HG03139 (cell line): ENCODE measurements around the gene KATNIP.

Source experiments
- ATAC-seq: cut with Tn5 transposase; IDR thresholded peaks from one replicate; pipeline ENCODE4 v1.9.1; 2021; ENCODE audit not compliant: unreplicated experiment

The KATNIP gene

DNA sequence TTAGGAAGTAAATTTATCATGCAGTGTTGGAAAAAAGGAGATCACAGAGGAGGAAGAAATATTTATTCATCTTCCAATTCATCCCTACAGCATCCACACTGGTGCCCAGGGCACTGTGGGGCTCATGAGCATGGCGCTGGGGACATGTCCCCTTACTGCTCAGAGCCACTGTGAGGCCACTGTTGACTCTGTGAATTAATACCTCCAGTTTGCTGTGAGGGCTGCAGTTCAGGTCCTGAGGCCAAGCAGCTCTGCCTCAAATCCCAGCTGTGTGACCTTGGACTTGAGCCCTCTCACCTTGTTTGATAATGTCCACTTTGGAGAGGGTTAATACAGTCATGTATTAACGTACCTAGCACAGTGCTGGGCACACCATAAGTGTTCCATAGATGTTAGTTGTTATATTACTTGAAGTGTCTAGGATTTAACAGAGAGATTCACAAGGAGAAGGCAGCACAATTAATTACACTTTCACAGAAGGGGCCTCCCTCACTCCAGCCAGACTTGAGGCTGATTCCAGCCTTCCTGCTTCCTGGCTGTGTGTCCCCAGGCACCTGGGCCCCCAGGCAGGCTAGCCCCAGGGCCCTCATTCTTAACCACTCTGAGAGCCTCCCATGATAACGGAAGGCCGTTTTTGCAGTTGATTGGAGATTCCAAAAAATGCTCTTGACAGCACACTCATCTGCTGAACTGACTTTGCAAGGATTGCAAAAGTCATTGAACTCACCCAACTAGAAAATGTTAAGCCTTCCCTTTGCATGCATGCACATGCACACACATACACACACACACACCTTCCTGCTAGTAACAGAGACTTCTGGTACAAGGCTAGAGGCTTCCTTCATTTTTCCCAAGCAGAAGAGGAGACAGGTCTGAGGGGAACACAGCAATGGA, 29.4 kb downstream of the KATNIP start:
- no peak for ATAC-seq

DNA sequence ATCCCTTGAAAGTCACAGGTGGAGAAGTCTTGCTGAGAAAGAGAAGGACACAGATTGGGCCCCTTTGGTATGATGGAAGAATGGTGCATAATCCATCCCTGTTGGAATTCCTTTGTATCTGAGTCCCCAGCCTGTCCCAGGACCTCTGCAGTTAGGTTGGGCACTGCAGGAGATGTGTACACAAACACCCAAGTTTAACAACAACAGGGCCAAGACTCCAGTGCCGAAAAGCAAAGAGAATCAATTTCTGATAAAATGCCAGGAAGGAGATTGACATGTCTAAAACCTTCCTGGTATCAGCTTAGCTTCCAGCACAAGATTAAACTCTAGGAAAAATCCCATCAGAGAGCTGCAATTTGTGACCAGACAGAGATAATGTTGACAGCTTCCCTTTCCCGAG, 32.9 kb downstream of the KATNIP start:
- ATAC-seq = no peak

DNA sequence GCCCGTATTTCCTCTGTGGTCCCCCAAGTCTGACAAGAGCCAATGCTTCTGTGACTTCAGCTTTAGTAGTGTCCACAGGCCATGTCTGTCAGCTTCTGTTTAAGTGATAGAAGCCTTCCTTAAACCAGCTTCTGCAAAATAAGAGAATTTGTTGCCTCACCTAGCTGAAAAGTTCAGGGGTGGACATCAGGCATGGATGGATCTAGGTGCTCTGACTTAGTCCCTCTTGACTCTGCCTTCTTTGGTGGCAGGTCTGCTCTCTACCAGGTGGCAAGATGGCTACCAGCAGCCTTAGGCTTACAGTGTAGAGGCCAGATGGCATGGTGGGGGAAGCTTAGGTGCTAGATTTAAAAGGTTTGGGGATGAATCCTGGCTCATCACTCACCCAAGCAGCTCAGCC, 33.7 kb downstream of the KATNIP start:
- ATAC-seq = no peak

DNA sequence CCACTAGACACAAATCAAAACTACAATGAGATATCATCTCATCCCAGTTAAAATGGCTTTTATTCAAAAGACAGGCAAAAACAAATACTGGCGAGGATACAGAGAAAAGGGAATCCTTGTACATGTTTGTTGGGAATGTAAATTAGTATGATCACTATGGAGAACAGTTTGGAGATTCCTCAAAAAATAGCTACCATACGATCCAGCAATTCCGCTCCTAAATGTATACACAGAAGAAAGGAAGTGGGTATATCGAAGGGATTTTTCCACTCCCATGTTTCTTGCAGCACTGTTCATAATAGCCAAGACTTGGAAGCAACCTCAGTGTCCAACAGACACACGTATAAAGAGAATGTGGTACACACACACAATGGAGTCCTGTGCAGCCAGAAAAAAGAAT, 35.3 kb downstream of the KATNIP start:
- no peak for ATAC-seq

DNA sequence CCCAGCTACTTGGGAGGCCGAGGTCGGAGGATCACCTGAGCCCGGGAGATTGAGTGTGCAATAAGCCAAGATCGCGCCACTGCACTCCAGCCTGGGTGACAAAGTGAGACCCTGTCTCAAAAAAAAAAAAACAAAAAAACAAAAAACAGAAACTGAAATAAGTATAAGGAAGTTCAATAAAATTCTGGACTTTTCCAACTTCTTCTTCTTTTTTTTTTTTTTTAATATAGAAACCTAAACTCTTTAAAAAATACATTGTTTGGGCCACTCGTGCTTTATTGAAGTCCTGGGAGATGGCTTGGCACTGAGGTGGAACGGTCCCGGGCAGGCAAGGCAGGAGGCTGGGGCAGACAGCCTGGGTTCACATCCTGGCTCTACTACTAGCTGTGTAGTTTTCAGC, 36.8 kb downstream of the KATNIP start:
- ATAC-seq = no peak

DNA sequence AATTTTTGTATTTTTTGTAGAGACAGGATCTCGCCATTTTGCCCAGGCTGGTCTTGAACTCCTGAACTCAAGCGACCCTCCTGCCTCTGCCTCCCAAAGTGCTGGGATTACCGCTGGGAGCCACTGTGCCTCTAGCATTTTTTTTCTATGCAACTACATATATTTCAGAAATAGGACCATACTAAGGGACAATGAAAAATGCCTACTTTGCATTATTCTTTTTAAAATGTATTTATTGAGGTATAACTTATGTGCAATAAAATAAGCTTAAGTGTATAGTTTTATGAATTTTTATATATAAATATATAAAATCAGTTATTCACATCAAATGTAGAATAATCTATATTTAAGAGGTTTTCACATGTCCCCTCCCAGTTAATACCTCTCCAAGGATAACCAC, 38.1 kb downstream of the KATNIP start:
- ATAC-seq = no peak

DNA sequence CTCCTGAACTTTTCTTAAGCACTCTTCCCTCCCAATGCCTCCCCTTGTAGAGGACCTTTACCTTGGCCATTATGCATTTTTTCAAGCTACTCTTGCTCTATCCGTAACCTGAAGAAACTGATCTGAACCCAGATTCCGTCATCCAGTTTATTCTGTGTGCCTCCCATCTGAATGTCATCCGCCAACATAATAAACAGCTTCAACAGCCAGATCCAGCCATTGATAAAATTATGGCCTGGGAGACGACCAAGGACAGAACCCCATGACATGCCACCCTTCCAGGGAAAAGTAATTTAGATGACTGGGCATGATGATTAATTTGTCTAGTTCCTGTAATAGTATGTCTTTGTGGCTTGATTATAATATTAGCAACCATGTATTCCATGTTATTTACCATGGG, 41.9 kb downstream of the KATNIP start:
- ATAC-seq = no peak

DNA sequence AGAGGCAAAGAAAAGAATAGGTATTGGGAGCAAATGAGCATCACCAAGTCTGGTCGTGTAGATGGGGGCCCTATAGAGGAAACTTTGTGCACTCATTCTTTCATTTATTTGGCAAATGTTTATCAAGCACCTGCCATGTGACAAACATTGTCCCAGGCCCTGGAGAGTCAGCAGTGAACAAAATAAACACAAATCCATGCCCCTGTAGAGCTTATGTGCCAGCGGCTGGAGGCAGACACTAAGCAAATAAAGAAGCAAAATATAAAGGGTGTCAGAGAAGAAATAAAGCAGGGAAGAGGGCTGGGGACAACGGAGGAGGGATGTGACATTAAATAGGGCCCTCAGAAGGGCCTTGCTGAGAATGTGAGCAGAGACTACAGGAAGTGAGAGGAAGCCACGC, 45.5 kb downstream of the KATNIP start:
- no peak for ATAC-seq

DNA sequence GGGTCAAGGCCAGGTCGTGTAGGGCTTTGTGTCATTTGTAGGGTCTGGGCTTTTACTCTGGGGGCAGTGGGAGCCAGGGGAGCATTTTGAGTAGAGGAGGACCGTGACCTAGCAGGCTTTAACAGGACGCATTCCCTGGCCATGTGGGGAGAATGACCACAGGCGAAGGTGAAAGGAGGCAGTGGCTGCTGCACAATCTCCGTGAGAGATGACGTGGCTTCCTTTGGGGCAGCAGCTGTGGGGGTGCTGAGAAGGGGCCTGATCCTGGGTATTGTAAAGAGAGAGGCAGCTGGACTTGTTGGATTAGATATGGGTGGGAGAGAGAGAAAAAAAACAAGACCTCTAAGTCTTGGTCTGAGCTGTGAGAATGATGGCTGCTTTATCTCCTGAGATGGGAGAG, 46.0 kb downstream of the KATNIP start:
- ATAC-seq = no peak

DNA sequence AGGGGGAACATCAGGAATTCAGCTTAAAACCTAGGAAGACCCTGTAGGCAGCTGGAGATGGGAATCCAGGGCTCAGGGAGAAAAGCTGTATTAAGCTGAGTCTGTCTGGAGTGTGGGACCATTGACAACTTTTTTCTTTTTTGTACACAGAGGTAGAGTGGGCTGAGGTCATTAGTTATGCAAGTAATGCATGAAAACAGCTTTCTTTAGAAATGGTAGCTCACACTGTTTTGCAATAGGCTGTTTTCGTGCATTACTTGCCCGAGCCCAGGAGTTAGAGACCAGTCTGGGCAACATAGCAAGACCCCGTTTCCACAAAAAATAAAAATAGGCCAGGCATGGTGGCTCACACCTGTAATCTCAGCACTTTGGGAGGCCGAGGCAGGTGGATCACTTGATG, 46.5 kb downstream of the KATNIP start:
- no peak for ATAC-seq

DNA sequence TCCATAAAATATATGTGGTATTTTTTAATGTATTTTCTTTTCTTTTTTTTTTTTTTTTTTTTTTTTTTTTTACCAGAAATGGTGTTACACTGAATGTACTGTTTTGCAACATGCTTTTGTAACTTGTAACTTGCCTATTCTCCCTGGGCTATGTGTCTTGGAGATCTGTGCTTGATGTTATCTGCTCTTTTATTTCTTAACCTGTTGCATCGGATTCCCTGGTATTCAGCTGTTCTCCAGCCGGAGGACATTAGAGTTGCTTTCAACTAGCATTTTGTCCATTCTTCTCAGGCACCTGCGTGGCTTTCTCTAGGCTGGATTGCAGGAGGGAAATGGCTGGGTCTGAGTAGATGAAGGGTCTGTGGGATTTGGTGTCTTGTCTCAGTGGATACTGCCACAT, 47.4 kb downstream of the KATNIP start:
- no peak for ATAC-seq

DNA sequence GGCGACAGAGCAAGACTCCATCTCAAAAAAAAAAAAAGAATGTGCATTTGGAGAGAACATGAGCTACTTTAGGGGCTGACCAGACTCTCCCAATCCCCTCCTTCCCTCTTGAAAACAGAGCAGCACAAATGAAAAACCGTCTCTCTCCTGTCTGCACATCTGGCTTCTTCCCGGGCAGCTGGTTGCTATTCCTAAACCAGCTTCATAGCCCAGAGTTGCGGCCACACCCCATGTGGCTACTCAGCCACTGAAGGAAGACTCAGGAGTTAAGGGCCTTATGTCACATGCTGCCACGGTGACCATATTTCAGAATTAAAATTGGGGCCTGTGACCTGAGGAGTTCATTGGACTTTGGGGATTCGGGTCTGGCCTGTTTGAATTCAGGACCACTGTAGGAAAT, 48.3 kb downstream of the KATNIP start:
- no peak for ATAC-seq

DNA sequence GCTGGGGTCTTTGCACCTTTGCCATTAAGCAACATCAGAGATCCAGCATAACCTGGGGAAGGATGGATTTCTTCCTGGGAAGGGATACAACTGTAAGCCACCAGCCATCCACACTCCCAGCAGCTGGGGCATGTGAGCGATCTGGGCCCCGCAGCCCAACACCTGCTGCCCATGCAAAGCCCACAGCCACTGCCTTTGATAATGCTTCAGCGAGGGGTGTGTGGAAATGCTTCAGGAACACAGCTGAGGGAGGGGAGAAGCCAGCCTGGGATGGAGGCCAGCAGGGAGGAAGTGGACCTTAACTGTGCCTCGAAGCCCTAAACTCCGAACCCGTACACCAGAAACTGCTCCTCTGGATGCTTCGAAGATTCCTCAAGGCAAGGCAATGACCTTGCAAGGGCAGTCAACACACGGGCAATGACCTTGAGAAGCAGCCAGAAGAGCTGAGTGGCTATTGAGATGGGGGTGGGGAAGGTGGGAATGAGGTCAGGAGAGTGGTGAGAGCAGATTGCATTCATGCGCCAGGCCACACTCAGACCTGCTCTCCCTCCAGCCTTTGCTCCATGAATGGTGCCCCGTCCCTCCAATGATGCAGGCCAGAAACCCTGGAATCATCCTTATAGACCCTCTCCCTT, 49.1 kb downstream of the KATNIP start:
- ATAC-seq = no peak

DNA sequence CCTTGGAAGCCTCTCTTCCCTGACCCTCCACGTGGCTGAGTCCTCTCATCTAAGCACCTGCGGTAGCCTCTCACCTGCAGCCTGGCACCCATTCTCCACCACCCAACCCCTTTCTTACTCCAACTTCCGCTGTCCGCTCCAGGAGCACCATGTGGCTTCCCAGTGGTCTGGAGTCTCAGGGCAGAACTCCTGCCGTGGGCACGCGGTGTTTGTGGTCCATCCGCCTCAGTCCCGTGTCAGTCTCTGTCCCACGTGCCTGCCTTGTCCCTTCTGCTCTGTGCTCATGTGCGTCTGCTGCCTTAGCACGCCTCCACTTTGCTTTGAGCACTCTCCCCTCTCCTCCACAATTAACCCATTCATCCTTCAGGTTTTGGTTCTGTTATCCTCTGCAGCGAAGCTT, 49.7 kb downstream of the KATNIP start:
- ATAC-seq = no peak
